Smooth muscle cell (in vitro differentiated cells): ENCODE data around the gene ZNF8. TPM values are rescaled to one million over a fixed set of nuclear protein-coding genes. Genes with fewer than 3 reads are reported as not detected.
A peak's percentile ranks its signal among the peaks of the same experiment; 100 is the strongest.
"Not testable (repeated sequence)": the region's sequence is repeated elsewhere in the genome, so short reads cannot be mapped to it uniquely, and the experiment has no call there.

Experiments
- DNase-seq: peaks from one replicate; lab custom pipeline; 2025; ENCODE audit not compliant: unreplicated experiment; lab: John Stamatoyannopoulos, UW
- H2AFZ ChIP-seq: fragments of 200-600 bp; sonication (generic); 2 replicates; pipeline ENCODE4 v1.6.0; 2016; ENCODE audit warnings: antibody characterized with exemption, low read depth, mild to moderate bottlenecking
- H3F3A ChIP-seq: fragments of 200-600 bp; sonication (generic); 2 replicates; pipeline ENCODE4 v1.6.0; 2017; ENCODE audit warnings: antibody characterized with exemption, low read depth
- H3K27ac ChIP-seq: fragments of 200-600 bp; sonication (generic); 2 replicates; pipeline ENCODE4 v1.5.1; 2016; ENCODE audit warnings: low read depth, mild to moderate bottlenecking
- H3K27me3 ChIP-seq: fragments of 200-600 bp; sonication (generic); 2 replicates; pipeline ENCODE4 v1.6.1; 2016; ENCODE audit warnings: low read depth, mild to moderate bottlenecking
- H3K36me3 ChIP-seq: fragments of 200-600 bp; sonication (generic); 2 replicates; pipeline ENCODE4 v1.5.1; 2016; ENCODE audit warnings: low read depth
- H3K4me1 ChIP-seq: fragments of 200-600 bp; sonication (generic); 2 replicates; pipeline ENCODE4 v1.5.1; 2016; ENCODE audit warnings: low read depth
- H3K4me2 ChIP-seq: fragments of 200-600 bp; sonication (generic); 2 replicates; pipeline ENCODE4 v1.6.0; 2016; ENCODE audit warnings: mild to moderate bottlenecking
- H3K4me3 ChIP-seq: fragments of 200-600 bp; sonication (generic); 2 replicates; pipeline ENCODE4 v1.5.1; 2016; ENCODE audit warnings: mild to moderate bottlenecking
- H3K79me2 ChIP-seq: fragments of 200-600 bp; sonication (generic); 2 replicates; pipeline ENCODE4 v1.6.0; 2016; ENCODE audit warnings: low read depth, mild to moderate bottlenecking
- H3K9ac ChIP-seq: fragments of 200-600 bp; sonication (generic); 2 replicates; pipeline ENCODE4 v1.6.0; 2016; ENCODE audit warnings: low read depth
- H3K9me3 ChIP-seq: fragments of 200-600 bp; sonication (generic); replicated peaks from 2 replicates; pipeline ENCODE4 v1.5.1; 2016; ENCODE audit warnings: low read depth
- H4K20me1 ChIP-seq: fragments of 200-600 bp; sonication (generic); 2 replicates; pipeline ENCODE4 v1.6.0; 2016; ENCODE audit warnings: low read depth
- WGBS: methylation state at CpG from one replicate; pipeline ENCODE4 v1.1.7; 2016; ENCODE audit warnings: low lambda C conversion rate; 5-methylcytosine and 5-hydroxymethylcytosine counted together
- polyA plus RNA-seq: library from polyadenylated mRNA; unstranded; fragments of >200 nt; fragmentation: Nextera tagmentation; extraction: Ambion mirVana; gene quantifications from 2 replicates; pipeline ENCODE4 v1.2.1, GENCODE V29; 2016
- total RNA-seq: library from RNA; depleted of rRNA; stranded (reverse); fragments of >200 nt; gene quantifications from 2 replicates; pipeline ENCODE4 v1.2.3, GENCODE V29; 2014
- TF ChIP-seq, protein P1 (sequence below): fragments of 200-600 bp; sonication (generic); IDR thresholded peaks from 2 replicates; pipeline ENCODE4 v1.5.1; 2017; ENCODE audit warnings: borderline replicate concordance, mild to moderate bottlenecking, antibody characterized with exemption; ENCODE audit not compliant: insufficient read depth, poor library complexity, severe bottlenecking

ZNF8 gene
- total and polyA plus RNA-seq, 2 experiments from 2014 or later: 1.1 to 7.8 TPM

DNA sequence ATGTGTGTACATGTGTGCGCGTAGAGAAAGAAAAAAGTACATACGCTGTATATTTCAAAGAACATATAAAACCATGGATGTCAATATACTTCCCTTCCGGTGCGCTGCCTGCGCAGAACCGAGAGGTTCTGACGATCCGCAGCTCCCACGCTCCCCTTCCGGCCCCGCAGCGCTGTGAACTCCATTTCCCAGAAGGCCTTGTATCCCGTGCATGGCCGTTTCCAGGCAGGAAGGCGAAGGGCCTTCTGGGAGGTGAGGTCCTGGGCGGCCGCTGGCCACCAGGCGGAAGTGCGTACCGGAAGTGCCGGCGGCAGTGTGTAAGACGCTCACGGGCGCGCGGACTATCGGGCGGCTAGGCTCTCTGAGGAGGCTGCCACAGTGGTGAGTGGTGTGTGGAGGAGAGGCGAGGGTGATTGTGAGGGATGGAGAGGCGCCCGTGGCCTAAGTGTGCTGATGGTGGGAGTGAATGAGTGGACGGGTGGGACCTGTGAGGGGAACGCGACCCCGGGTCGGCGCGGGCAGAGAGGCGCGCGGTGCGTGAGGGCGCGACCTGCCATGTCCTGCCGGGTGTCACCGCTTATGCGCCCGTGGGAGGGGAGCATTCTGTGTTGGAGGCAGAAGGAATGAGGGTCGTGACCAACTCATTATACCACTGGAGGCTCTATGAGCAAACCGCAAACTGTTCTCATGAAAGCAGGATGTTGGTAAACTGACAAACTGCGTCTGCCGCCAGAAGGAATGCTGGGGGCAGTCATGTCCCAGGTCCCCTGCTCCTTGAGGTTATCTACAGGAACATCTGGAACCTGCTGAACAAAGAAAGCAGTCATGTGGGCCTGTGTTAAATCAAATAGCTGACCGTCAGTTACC lies 26.5 kb downstream of the ZNF8 start, which contains the start of gene ERVK3-1:
Gene ERVK3-1, plus strand, starts transcription at position 313 of the 867 bp plus-strand sequence. CDS start 6,792 bp downstream, outside the sequence.
- Histone ChIP-seq H3K9me3 (no peaks in the 10 kb centered on the region), H3K27ac (peak within 1 kb of the TSS; percentile 80), H2AFZ (peak within 1 kb of the TSS; percentile 60), H3K4me3 (peak within 1 kb of the TSS; percentile 83), H3K36me3 (peaks cover 8% of the 10 kb centered on the region), H3F3A (peaks cover 6% of the 10 kb centered on the region), H4K20me1 (peaks cover 23% of the 10 kb centered on the region), H3K79me2 (peaks cover 25% of the 10 kb centered on the region), H3K9ac (peak within 1 kb of the TSS; percentile 87), H3K4me2 (peak within 1 kb of the TSS; percentile 97), H3K4me1 (peaks cover 11% of the 10 kb centered on the region), H3K27me3 (no peaks in the 10 kb centered on the region)
- 2% methylated on average over 45 of the region's 55 CpGs for WGBS
- TF ChIP-seq, protein P1, sequence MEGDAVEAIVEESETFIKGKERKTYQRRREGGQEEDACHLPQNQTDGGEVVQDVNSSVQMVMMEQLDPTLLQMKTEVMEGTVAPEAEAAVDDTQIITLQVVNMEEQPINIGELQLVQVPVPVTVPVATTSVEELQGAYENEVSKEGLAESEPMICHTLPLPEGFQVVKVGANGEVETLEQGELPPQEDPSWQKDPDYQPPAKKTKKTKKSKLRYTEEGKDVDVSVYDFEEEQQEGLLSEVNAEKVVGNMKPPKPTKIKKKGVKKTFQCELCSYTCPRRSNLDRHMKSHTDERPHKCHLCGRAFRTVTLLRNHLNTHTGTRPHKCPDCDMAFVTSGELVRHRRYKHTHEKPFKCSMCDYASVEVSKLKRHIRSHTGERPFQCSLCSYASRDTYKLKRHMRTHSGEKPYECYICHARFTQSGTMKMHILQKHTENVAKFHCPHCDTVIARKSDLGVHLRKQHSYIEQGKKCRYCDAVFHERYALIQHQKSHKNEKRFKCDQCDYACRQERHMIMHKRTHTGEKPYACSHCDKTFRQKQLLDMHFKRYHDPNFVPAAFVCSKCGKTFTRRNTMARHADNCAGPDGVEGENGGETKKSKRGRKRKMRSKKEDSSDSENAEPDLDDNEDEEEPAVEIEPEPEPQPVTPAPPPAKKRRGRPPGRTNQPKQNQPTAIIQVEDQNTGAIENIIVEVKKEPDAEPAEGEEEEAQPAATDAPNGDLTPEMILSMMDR: no peak
- DNase-seq: peak; percentile 63

DNA sequence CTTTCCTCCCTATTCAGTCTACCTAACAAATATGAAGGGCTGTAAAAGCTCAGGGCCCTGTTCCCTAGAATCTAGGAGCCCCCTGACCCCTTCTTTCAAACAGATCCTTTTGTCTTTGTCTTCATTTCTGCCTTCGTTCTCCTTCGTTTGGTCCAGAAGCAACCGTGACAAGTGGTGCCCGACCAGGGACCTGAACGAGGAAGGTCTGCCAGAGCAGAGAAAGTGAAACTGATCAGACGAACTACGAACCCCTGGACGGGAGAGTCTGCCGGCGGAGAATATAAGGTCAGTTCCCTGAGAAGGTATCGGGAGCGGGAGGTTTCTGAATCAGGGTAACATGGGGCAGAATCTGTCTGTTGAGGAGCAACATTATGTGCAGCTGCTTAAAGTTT lies 27.2 kb downstream of the ZNF8 start:
- H4K20me1 ChIP-seq: peaks cover 18% of the 10 kb centered on the region
- H2AFZ ChIP-seq: no peak overlapping the region
- H3K36me3 ChIP-seq: peaks cover 8% of the 10 kb centered on the region
- peaks cover 11% of the 10 kb centered on the region for H3K4me1 ChIP-seq
- no peaks in the 10 kb centered on the region for H3K27me3 ChIP-seq
- H3K79me2 ChIP-seq: peaks cover 25% of the 10 kb centered on the region
- no peaks in the 10 kb centered on the region for H3K9me3 ChIP-seq
- peak overlapping the region; percentile 80 for H3K27ac ChIP-seq
- H3K4me2 ChIP-seq: peak overlapping the region; percentile 97
- peak overlapping the region; percentile 83 for H3K4me3 ChIP-seq
- peak overlapping the region; percentile 87 for H3K9ac ChIP-seq
- 81% methylated on average over 12 of the region's 12 CpGs for WGBS
- no peak for DNase-seq
- H3F3A ChIP-seq: peaks cover 6% of the 10 kb centered on the region
- TF ChIP-seq, protein P1: no peak

DNA sequence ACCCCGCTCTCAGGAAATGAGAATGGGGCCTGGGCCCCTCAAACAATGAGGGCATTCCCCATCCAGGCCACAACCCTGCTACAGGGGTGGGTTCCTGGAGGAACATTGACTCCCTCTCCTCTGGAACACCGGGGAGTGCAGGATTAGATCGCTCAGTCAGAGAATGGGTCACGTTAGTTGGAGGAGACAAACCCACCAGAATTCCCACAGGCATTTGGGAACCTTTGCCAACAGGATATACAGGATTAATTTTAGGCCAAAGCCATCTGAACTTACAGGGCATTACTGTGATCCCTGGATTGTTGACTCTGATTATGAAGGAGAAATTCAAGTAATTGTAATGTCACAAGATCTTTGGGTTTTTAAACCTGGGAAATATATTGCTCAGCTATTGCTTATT lies 29.0 kb downstream of the ZNF8 start:
- Histone ChIP-seq H3K4me2 (no peak overlapping the region), H3K36me3 (peaks cover 12% of the 10 kb centered on the region), H3K9ac (no peak overlapping the region), H3K79me2 (peaks cover 25% of the 10 kb centered on the region), H3K4me3 (no peak overlapping the region), H3K9me3 (no peaks in the 10 kb centered on the region), H3K27ac (no peak overlapping the region), H3K27me3 (no peaks in the 10 kb centered on the region), H3F3A (peaks cover 6% of the 10 kb centered on the region), H4K20me1 (peaks cover 28% of the 10 kb centered on the region), H2AFZ (no peak overlapping the region), H3K4me1 (peaks cover 11% of the 10 kb centered on the region)
- TF ChIP-seq, protein P1: no peak
- DNase-seq: no peak
- WGBS: 89% methylated on average over 4 of the region's 4 CpGs

DNA sequence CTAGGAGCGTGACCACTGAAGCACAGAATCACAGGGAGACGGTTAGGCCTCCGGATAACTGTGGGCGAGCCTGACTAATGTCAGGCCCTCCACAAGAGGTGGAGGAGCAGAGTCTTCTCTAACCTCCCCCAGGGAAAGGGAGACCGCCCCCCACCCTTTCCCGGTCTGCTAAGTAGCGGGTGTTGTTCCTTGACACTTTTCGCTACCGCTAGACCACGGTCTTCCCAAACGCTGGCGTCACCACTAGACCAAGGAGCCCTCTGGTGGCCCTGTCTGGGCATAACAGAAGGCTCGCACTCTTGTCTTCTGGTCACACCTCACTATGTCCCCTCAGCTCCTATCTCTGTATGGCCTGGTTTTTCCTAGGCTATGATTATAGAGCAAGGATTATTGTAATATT lies 31.9 kb downstream of the ZNF8 start:
- H3K4me1 ChIP-seq, H3K4me3 ChIP-seq, H2AFZ ChIP-seq, H3K9me3 ChIP-seq, H3K9ac ChIP-seq, H3K27me3 ChIP-seq, DNase-seq, H3K27ac ChIP-seq, H3F3A ChIP-seq, H3K4me2 ChIP-seq: not testable (repeated sequence)
- TF ChIP-seq, protein P1: peak; percentile 45
- peaks cover 50% of the 10 kb centered on the region for H4K20me1 ChIP-seq
- peaks cover 20% of the 10 kb centered on the region for H3K36me3 ChIP-seq
- 52% methylated on average over 13 of the region's 13 CpGs for WGBS
- peaks cover 18% of the 10 kb centered on the region for H3K79me2 ChIP-seq
